ENCODE data around the gene ATP1B4.
A peak's percentile ranks its signal among the peaks of the same experiment; 100 is the strongest.
"Not testable (repeated sequence)": the region's sequence is repeated elsewhere in the genome, so short reads cannot be mapped to it uniquely, and the experiment has no call there.

The ATP1B4 gene

GRCh38 chrX:120361764-120362305 lies at the start of gene ATP1B4:
Gene ATP1B4, plus strand, starts transcription at chrX:120362089. Its CDS starts 80 bp downstream, at chrX:120362169.
- no peak for DNase-seq (ENCODE audit: low read depth in 3 of 3)

GRCh38 chrX:120315776-120316175 lies 46.1 kb upstream of the ATP1B4 start:
- DNase-seq (ENCODE audit: low read depth in 3 of 3), result no peak

- no peak for DNase-seq (ENCODE audit: low read depth in 3 of 3)
Measured at GRCh38 chrX:120316587-120317283, 45.2 kb upstream of the ATP1B4 start.

- no peak for DNase-seq (ENCODE audit: low read depth in 3 of 3)
Measured at GRCh38 chrX:120318411-120318810, 43.5 kb upstream of the ATP1B4 start.

GRCh38 chrX:120321520-120322281 lies 40.2 kb upstream of the ATP1B4 start:
- no peak for DNase-seq (ENCODE audit: low read depth in 3 of 3)

- no peak for DNase-seq (ENCODE audit: low read depth in 3 of 3)
Measured at GRCh38 chrX:120331116-120331515, 30.8 kb upstream of the ATP1B4 start.

GRCh38 chrX:120332394-120332793 lies 29.5 kb upstream of the ATP1B4 start:
- DNase-seq (ENCODE audit: low read depth in 3 of 3), result no peak

GRCh38 chrX:120334151-120334550 lies 27.7 kb upstream of the ATP1B4 start:
- DNase-seq (ENCODE audit: low read depth in 3 of 3), result no peak

- no peak for DNase-seq (ENCODE audit: low read depth in 3 of 3)
Measured at GRCh38 chrX:120334603-120335002, 27.3 kb upstream of the ATP1B4 start.

GRCh38 chrX:120335289-120335688 lies 26.6 kb upstream of the ATP1B4 start:
- no peak for DNase-seq (ENCODE audit: low read depth in 3 of 3)

GRCh38 chrX:120336899-120337298 lies 25.0 kb upstream of the ATP1B4 start:
- DNase-seq (ENCODE audit: low read depth in 3 of 3), result no peak

GRCh38 chrX:120344566-120344965 lies 17.3 kb upstream of the ATP1B4 start:
- not testable (repeated sequence) for DNase-seq (ENCODE audit: low read depth in 3 of 3)

GRCh38 chrX:120350450-120351138 lies 11.3 kb upstream of the ATP1B4 start:
- no peak for DNase-seq (ENCODE audit: low read depth in 3 of 3)

- DNase-seq (ENCODE audit: low read depth in 3 of 3), result no peak
Measured at GRCh38 chrX:120356084-120356483, 5.8 kb upstream of the ATP1B4 start.

GRCh38 chrX:120357186-120357585 lies 4.7 kb upstream of the ATP1B4 start:
- no peak for DNase-seq (ENCODE audit: low read depth in 3 of 3)

GRCh38 chrX:120358737-120359456 lies 3.0 kb upstream of the ATP1B4 start:
- DNase-seq (ENCODE audit: low read depth in 3 of 3), result peak in 2 of 3 experiments; percentile 1 to 7

- peak; percentile 3 to 15 (median 5) for DNase-seq (ENCODE audit: low read depth in 3 of 3)
Measured at GRCh38 chrX:120365320-120365719, 3.4 kb downstream of the ATP1B4 start.

GRCh38 chrX:120365968-120366367 lies 4.1 kb downstream of the ATP1B4 start:
- DNase-seq (ENCODE audit: low read depth in 3 of 3), result no peak

GRCh38 chrX:120366794-120367193 lies 4.9 kb downstream of the ATP1B4 start:
- DNase-seq (ENCODE audit: low read depth in 3 of 3), result no peak

- DNase-seq (ENCODE audit: low read depth in 3 of 3), result no peak
Measured at GRCh38 chrX:120367402-120368109, 5.7 kb downstream of the ATP1B4 start.
